Measurements from ENCODE around the gene DNM2. TPM values are rescaled to one million over a fixed set of nuclear protein-coding genes. Genes with fewer than 3 reads are reported as not detected.

DNM2 gene
- total RNA-seq, 2 experiments from 2014 or later: 279 to 286 TPM

DNA sequence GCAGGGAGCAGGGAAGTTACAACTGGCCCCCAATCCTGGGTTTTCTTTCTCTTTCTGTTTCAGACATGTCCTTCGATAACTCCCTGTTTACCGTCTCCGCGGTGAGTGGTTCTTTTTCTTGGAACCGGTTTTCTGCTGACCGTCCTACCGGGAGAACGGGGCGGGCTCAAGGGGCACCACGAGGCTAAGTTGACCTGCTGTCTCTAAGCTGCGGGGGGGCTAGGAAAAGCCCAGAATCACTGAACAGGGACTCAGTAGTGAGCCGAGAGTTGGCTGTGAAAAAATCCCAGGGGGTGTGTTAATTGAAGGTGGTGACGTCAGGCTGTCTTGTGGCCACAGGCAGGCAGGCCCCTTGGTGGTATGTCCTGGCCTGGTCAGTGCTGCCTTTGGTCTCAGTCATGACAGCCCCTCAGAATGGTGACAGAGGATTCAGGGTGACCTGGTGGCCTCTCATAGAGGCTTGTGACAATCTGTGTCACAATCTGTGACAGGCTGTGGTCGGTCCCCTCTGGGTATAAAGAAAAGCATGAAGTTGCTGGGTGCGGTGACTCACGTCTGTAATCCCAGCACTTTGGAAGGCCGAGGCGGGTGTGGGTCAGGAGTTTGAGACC lies 145.3 kb downstream of the DNM2 start:
- no peak overlapping the region for H3K27ac ChIP-seq (ENCODE audit: low read depth in 1 of 2, low read length in 2 of 2)
- no peaks in the 10 kb centered on the region for H3K9me3 ChIP-seq (ENCODE audit: control insufficient read depth in 1 of 2, insufficient read depth in 1 of 2, low read length in 2 of 2)

DNA sequence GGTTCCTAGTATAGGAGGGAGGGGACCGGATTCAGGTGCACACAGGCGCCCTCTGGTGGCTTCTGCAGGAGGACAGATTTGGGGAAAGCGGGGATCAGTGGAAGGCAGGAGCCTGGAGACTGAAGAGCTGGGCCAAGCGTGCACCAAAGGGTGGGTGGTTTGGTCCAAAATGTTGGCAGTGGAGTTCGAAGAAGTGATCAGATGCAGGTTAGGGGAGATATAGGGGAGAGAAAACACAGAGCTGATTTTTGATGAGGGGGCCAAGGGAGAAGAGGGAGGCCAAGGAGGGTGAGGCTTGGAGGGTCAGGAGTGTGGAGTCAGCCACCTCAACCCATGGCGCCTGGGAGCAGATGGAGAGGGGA lies 146.6 kb downstream of the DNM2 start:
- H3K4me1 ChIP-seq (ENCODE audit: insufficient read depth, low read length): peaks cover 11% of the 10 kb centered on the region
- H3K27me3 ChIP-seq (ENCODE audit: control insufficient read depth in 1 of 2, insufficient read depth in 2 of 2, low read length in 2 of 2): no peaks in the 10 kb centered on the region
- Mint-ChIP-seq H3K9me3 (no peaks in the 10 kb centered on the region), H3K4me1 (ENCODE audit: low read depth) (peaks cover 7% of the 10 kb centered on the region), H3K4me3 (no peak overlapping the region), H3K27me3 (no peaks in the 10 kb centered on the region), H3K27ac (peak overlapping the region; percentile 0), H3K36me3 (ENCODE audit: low read depth) (no peaks in the 10 kb centered on the region)
- H3K36me3 ChIP-seq (ENCODE audit: insufficient read depth, low read length): no peaks in the 10 kb centered on the region
- ChIA-PET CTCF (interaction anchor here (0.6 to 2.7 kb wide), 24 partner anchors 8 to 386 kb away, joined by 3 to 40 read pairs (median 4); partner anchors contain the start of genes DNM2, QTRT1 and TMED1), POLR2A (interaction anchor here (0.6 to 2.7 kb wide), 9 partner anchors 9 to 163 kb away, joined by 3 to 29 read pairs (median 3); partner anchors contain the start of genes C19orf38, DNM2, QTRT1 and TMED1)
- H3K4me3 ChIP-seq (ENCODE audit: low read length): no peak overlapping the region
- no peaks in the 10 kb centered on the region for H3K9me3 ChIP-seq (ENCODE audit: control insufficient read depth in 1 of 2, insufficient read depth in 1 of 2, low read length in 2 of 2)
- DNase-seq: peak; percentile 70 to 91 (median 77)
- intact Hi-C loops (cut with DNase I, micrococcal nuclease): loop anchor here (1.0 to 5.0 kb wide), 4 partner anchors 28 to 162 kb away; partner anchors contain the start of genes QTRT1 (in 1 of the 2) and TMED1 (in 1 of the 2)
- no peak overlapping the region for H3K27ac ChIP-seq (ENCODE audit: low read depth in 1 of 2, low read length in 2 of 2)
- peak; percentile 97 for ATAC-seq (ENCODE audit: poor library complexity)
- TF ChIP-seq, protein P1, sequence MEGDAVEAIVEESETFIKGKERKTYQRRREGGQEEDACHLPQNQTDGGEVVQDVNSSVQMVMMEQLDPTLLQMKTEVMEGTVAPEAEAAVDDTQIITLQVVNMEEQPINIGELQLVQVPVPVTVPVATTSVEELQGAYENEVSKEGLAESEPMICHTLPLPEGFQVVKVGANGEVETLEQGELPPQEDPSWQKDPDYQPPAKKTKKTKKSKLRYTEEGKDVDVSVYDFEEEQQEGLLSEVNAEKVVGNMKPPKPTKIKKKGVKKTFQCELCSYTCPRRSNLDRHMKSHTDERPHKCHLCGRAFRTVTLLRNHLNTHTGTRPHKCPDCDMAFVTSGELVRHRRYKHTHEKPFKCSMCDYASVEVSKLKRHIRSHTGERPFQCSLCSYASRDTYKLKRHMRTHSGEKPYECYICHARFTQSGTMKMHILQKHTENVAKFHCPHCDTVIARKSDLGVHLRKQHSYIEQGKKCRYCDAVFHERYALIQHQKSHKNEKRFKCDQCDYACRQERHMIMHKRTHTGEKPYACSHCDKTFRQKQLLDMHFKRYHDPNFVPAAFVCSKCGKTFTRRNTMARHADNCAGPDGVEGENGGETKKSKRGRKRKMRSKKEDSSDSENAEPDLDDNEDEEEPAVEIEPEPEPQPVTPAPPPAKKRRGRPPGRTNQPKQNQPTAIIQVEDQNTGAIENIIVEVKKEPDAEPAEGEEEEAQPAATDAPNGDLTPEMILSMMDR (IDR thresholded peaks at IDR 0.05): peak; percentile 96

More for the DNA sequence above, 145.3 kb downstream of the DNM2 start:
- no peak overlapping the region for H3K4me3 ChIP-seq (ENCODE audit: low read length)
- Mint-ChIP-seq H3K27ac (no peak overlapping the region), H3K27me3 (no peaks in the 10 kb centered on the region), H3K4me3 (no peak overlapping the region), H3K4me1 (ENCODE audit: low read depth) (peaks cover 7% of the 10 kb centered on the region), H3K36me3 (ENCODE audit: low read depth) (no peaks in the 10 kb centered on the region), H3K9me3 (no peaks in the 10 kb centered on the region)
- H3K36me3 ChIP-seq (ENCODE audit: insufficient read depth, low read length): no peaks in the 10 kb centered on the region
- CTCF ChIA-PET: interaction anchor here (1.1 to 2.7 kb wide), 7 partner anchors 9 to 164 kb away, joined by 3 to 40 read pairs (median 7); partner anchors contain the start of genes DNM2, QTRT1 and TMED1
- TF ChIP-seq, protein P1 (IDR thresholded peaks at IDR 0.05): no peak
- H3K27me3 ChIP-seq (ENCODE audit: control insufficient read depth in 1 of 2, insufficient read depth in 2 of 2, low read length in 2 of 2): no peaks in the 10 kb centered on the region
- peaks cover 11% of the 10 kb centered on the region for H3K4me1 ChIP-seq (ENCODE audit: insufficient read depth, low read length)
- intact Hi-C loops (cut with DNase I, micrococcal nuclease): loop anchor here in 1 of 2 experiments (5.0 kb wide), 2 partner anchors 96 to 161 kb away; partner anchors contain the start of gene QTRT1
- DNase-seq (peak in 1 of 14 experiments; percentile 53), ATAC-seq (ENCODE audit: poor library complexity) (no peak)
- POLR2A ChIA-PET: interaction anchor here (1.9 to 2.7 kb wide), 2 partner anchors 27 to 146 kb away, joined by 23 to 29 read pairs; partner anchors contain the start of genes DNM2 and TMED1

GRCh38 chr19:10866495-10866894 lies 148.6 kb downstream of the DNM2 start:
- H3K27me3 Mint-ChIP-seq: no peaks in the 10 kb centered on the region
- no peak overlapping the region for H3K4me3 Mint-ChIP-seq
- ATAC-seq (ENCODE audit: poor library complexity) (no peak), DNase-seq (no peak)
- peaks cover 20% of the 10 kb centered on the region for H3K4me1 ChIP-seq (ENCODE audit: insufficient read depth, low read length)
- H3K9me3 Mint-ChIP-seq: no peaks in the 10 kb centered on the region
- no peaks in the 10 kb centered on the region for H3K27me3 ChIP-seq (ENCODE audit: control insufficient read depth in 1 of 2, insufficient read depth in 2 of 2, low read length in 2 of 2)
- H3K27ac Mint-ChIP-seq: no peak overlapping the region
- intact Hi-C loops (cut with DNase I, micrococcal nuclease): no loop called here
- TF ChIP-seq, protein P1 (IDR thresholded peaks at IDR 0.05): no peak
- H3K36me3 ChIP-seq (ENCODE audit: insufficient read depth, low read length): no peaks in the 10 kb centered on the region
- no peaks in the 10 kb centered on the region for H3K9me3 ChIP-seq (ENCODE audit: control insufficient read depth in 1 of 2, insufficient read depth in 1 of 2, low read length in 2 of 2)
- no peaks in the 10 kb centered on the region for H3K36me3 Mint-ChIP-seq (ENCODE audit: low read depth)
- CTCF ChIA-PET: interaction anchor here (1.4 kb wide), 1 partner anchor 31 kb away, joined by 3 read pairs; the partner anchor contains the start of gene TMED1
- H3K4me3 ChIP-seq (ENCODE audit: low read length): no peak overlapping the region
- POLR2A ChIA-PET: no interaction called here
- no peak overlapping the region for H3K27ac ChIP-seq (ENCODE audit: low read depth in 1 of 2, low read length in 2 of 2)
- H3K4me1 Mint-ChIP-seq (ENCODE audit: low read depth): peaks cover 12% of the 10 kb centered on the region

Measured in CD4-positive, alpha-beta T cell (primary cell).